Measurements from ENCODE around the gene KLHDC8A.

GRCh38 chr1:205293350-205294074 is 63.2 kb downstream of the KLHDC8A start:
- TF ChIP-seq CTCF (conservative IDR thresholded peaks at IDR 0.05; ENCODE audit: low read depth, low read length) = no peak
- TF ChIP-seq POLR2A (IDR thresholded peaks at IDR 0.05; ENCODE audit: low read depth, low read length) = no peak
- TF ChIP-seq SMC3 (IDR thresholded peaks at IDR 0.05; ENCODE audit: low read depth, low read length) = no peak
- no peak for TF ChIP-seq RFX5 (IDR thresholded peaks at IDR 0.05; ENCODE audit: low read depth, low read length)
- TF ChIP-seq NFE2L2 (IDR thresholded peaks at IDR 0.05; ENCODE audit: low read depth, low read length) = no peak
- TF ChIP-seq USF2 (IDR thresholded peaks at IDR 0.05; ENCODE audit: low read depth, low read length) = no peak
- TF ChIP-seq RAD21 (IDR thresholded peaks at IDR 0.05; ENCODE audit: low read length) = no peak
- no peak for TF ChIP-seq CEBPB (IDR thresholded peaks at IDR 0.05; ENCODE audit: low read depth, low read length)
- no peak for TF ChIP-seq MXI1 (IDR thresholded peaks at IDR 0.05; ENCODE audit: borderline replicate concordance, low read depth, low read length)
- TF ChIP-seq MAZ (IDR thresholded peaks at IDR 0.05; ENCODE audit: borderline replicate concordance, low read depth, low read length) = no peak
- no peak for TF ChIP-seq CHD1 (IDR thresholded peaks at IDR 0.05; ENCODE audit: low read depth, low read length)
- TF ChIP-seq RCOR1 (IDR thresholded peaks at IDR 0.05; ENCODE audit: insufficient replicate concordance, low read length) = no peak
- no peak for TF ChIP-seq ELK1 (IDR thresholded peaks at IDR 0.05; ENCODE audit: borderline replicate concordance, low read depth, low read length)
- no peak for TF ChIP-seq BHLHE40 (IDR thresholded peaks at IDR 0.05; ENCODE audit: low read depth, low read length)

Measured in IMR-90 (cell line).